NCI-H1436 (cell line): Measurements from ENCODE around the gene RAD51B.
A peak's percentile ranks its signal among the peaks of the same experiment; 100 is the strongest.

Source experiments
- DNase-seq: peaks from one replicate; lab custom pipeline; 2025; lab: John Stamatoyannopoulos, UW

RAD51B gene

DNA sequence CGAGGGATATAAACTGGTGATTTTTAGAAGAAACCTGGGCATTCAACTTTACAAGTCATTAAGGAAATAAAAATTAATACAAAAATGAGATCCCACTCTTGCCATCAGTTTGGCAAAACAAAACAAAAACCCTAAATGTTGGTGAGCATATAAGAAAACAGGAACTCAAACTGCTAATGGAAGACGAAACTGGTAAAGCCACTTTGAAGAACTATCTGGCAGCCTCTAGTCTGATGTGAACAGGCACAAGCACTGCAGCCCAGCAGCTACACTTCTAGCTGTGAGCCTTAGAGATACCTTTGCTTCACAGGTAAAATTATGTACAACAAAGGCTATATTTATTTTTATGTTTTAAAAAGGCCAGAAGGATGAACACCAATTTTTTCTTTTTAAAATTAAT is 513.7 kb downstream of the RAD51B start:
- DNase-seq: no peak

DNA sequence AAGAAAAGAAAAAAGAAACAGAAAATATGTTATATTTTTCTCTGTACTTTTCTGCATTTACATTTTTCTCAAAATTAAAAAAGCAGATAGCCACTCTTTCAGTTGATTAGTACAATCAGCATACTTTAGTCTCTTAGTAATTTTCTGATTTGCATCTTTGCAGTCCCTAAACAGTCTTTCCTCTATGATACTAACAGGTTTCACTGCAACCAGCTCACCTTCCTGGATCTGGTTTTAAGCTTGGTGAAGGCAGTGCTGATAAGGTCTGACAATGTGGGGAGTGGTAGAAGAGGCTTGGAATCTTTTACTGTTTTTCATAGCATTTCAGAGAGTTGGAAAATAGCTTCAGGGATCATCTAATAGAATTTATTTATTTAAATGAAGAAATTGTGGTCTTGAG is 515.7 kb downstream of the RAD51B start:
- no peak for DNase-seq

DNA sequence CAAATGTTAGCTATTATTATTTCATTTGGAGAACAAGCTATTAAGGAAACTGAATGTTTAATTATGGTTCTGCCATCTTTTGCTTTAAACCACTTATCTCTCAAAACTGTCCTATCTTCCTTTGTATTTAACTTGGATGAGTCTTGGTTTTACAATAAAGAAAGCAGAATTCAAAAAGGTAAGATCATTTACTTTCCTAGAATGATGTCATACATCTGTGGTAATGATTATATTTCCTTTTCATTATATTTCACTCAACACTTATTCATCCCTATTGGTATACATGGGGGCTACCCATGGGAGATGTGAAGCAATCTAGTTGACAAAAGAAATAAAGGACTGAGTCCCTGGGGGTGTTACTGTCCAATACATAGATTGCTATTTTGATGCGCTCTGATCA is 516.6 kb downstream of the RAD51B start:
- DNase-seq: no peak

DNA sequence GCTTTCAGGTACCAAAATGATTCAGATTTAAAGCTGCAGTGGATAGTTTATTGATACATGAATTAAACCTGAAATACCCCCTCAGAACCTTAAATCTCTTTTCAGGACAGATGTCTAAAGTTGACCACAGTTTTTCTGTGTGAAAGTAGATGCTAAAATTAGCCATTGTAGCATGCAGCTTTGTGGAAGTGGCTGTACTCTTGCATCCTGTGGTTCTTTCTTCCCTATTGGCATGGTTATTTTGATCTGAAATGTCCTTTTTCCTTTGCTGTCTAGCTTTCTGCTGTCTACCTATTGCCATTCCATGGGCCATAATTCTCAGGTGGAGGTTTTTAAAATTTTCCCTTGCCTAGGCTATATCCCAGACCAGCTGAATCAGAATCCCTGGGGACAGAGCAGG is 517.7 kb downstream of the RAD51B start:
- no peak for DNase-seq

DNA sequence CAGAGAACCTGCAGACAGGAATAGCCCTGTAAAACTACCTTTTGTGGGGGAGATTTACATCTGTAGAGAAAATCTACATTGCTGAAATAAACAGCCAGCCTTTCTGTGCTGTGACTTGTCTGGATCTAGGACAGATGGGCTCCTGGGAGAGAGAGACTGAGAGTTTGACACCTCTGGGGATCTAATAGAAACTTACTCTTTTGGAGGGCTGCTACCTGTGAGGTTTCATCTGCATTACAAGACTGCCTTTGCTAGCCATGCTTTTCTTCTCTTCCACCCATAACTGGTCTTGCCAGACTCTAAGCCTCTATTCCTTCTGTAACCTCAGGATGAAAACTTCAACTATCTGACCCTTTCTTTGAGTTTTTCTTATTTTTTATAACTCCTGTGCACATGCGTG is 520.7 kb downstream of the RAD51B start:
- DNase-seq: no peak

DNA sequence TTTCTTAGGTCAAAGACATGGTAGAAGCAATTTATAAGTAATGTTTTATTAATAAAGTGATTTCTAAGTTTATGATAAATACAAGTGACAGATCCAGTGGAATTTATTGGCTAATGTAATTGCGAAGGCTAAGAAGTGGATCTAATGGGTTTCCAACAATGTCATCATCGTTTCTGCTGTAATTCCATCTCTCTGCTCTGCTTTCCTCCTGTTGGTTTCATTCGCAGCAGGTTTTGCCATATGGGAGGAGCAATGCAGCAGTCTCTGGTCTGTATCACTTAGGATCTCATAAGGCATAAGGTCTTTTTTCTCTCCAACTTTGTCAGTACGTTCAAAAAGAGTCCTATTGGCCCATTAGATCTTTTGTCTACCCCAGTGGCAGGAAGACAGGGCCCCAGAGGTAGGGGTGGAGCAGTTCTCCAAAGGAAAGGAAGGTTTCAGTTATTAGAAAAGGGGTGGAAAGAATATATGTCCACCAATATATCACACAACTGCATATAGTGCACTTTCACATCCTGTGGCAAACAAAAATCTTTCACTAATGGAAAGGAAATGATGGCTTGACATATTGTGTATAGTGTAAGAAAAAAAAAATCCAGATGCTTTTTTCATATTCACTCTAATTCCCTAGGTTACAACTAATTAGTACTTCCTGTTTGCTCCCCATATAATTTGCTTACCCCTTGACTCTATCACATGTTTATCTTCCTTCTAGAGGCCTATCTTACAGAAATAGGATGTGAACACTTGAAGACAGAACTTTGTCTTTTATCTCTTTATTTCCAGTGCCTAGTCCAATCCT is 522.0 kb downstream of the RAD51B start:
- no peak for DNase-seq

DNA sequence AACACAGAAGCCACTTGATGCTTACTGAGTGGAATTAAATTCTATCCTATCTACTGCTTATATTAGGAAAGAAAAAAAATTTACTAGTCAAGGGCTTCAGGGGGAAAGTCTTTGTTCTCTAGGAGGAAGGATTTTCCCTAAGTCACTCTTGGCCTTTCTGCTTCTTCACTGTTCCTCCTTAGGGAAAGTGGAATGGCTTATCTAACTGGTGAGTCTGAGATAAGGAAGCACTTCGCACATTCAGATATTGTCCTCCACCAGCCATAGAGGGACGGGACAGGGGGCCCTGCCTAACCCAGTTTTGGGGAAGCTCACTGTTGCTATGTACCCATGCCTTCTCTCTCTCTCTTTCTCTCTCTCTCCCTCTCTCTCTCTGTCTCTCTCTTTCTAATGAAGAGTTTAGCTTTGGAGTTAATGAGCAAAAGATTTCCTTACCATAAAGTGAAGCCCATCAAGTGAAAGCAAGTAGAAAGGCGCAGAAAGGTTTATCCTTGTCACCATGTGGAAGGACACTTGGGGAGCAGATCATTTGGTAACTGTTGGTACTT is 522.7 kb downstream of the RAD51B start:
- no peak for DNase-seq

DNA sequence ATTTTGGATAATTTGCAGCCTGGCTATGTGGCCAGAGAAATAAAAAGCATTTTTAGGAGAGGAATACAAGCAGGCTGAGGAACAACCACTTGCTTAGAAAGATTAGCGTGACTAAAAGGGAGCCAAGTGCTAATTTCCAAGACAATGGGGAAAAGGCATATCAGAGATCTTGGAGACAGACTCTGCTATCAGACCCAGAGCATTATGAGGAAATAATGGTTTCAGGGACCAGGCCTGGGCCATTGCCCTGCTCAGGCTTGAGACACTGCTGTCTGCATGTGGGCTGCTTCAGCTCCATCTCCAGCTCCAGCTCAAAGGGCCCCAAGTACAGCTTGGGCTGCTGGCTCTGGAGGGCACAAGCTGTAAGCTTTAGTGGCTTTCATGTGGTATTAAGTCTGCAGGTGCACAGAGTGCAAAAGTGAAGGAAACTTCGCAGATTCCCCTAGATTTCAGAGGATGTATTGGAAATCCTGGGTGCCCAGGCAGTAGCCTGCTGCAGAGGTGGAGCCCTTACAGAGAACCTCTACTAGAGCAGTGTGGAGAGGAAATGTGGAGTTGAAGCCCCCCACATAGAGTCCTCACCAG is 524.0 kb downstream of the RAD51B start:
- no peak for DNase-seq

DNA sequence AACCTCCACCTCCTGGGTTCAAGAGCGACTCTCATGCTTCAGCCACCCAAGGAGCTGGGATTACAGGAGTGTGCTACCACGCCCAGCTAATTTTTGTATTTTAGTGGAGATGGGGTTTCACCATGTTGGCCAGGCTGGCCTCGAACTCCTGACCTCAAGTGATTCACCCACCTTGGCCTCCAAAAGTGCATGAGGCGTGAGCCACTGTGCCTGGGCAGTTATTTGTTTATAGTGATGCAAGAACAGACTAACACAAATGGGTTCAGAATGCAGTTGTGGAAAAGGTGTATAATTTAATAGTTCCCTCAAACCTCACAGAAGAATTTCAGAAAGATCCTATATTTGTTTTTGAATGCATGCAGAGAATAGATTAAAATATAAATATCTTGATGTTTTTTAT is 526.2 kb downstream of the RAD51B start:
- DNase-seq: no peak

DNA sequence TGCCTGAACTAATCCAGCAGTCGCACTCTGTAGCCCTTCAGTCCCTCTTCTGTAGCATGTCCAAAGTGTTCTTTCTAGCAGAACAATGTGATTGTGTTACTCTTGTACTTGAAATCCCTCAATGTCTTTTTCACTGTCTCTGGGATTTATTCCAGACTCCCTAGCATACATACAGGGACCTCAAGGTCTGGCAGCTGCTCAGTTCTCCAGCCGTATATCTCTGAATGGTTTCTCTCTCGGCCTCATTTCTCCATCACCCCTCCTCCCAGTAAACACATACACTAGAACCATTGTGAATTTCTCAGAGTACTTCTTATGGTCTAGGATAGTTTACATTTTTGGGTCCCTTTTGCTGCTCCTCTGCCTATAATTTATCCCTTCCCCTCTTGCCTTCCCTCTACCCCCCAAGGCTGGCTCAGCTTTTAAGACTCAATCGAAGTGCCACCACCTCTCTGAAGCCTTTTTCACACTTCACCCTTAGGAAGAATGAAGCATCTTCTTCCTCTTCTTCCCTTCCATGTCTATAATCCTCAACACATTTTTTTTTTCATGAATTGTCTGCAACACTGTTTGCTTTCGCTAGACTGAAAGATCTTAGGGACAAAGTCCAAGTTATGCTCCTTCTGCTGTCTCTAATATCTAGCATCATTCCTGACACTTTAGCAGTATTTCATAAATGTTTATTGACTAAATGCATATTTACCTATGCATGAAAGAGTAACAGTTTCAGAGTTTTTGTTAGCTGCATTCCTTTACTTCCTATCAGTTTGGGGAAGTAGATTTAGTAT is 527.2 kb downstream of the RAD51B start:
- DNase-seq: no peak

DNA sequence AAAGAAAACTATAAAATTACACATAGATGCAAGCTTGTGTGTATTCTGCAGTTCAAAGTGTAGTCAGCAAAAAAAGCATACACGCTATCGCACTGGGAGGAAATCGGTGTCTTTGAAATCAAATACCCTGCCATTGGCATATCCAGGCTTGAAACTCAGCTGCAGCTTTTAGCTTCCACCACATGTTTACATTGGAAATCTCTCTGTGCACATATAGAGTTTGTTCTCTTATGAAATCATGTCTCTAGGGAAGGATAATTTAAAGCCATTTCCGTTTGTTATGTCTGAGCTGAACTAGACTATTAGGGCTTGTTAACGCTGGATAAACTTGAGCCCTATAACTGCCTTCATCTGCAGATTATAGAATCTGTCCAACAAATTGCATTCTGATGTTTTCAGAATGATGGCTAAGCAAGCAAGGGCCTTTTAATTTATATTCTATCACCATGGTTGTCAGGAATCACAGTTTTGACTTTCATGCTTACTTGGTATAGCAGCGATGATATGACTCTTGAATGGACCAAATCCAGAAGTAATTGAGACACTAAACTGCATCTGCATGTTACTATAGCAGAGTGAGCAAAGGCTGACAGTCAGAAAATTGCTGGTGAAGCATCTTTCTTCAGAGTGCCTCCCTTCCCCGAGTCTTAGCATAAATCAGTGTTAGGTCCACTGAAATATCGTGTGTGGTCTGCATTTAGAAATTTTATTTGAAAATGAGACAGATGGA is 530.5 kb downstream of the RAD51B start:
- peak; percentile 71 for DNase-seq

DNA sequence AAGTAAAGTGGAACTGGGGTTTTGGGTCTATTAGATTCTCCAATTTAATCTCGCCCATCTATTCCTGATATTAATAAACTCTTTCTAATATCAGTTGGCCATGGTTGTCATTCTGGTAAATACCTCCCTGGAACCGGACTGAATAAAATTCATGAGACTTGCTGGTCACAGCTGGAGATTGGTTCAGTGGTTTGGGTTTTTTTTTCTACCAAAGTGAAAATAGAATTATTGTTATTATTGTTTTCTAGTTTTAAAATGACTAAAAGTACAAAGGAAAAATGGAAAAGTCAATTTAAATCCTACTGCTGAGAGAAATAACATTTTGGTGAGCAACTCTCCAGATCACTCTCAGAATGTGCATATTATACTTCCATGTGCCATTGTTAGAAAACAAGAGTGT is 535.8 kb downstream of the RAD51B start:
- DNase-seq: no peak

DNA sequence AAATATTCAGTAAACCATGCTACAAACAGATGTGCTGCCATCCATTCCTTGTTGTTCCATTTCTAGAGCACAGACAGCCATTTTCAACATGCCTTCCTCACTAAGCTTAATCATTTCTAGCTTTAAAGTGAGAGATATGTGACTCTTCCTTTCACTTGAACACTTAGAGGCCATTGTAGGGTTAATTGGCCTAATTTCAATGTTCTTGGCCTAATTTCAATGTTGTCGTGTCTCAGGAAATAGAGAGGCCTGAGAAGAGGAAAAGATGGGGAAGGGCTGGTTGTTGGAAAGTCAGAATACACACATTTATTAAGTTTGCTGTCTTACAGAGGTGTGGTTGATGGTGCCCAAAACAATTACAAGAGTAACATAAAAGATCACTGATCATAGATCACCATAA is 538.2 kb downstream of the RAD51B start:
- no peak for DNase-seq

DNA sequence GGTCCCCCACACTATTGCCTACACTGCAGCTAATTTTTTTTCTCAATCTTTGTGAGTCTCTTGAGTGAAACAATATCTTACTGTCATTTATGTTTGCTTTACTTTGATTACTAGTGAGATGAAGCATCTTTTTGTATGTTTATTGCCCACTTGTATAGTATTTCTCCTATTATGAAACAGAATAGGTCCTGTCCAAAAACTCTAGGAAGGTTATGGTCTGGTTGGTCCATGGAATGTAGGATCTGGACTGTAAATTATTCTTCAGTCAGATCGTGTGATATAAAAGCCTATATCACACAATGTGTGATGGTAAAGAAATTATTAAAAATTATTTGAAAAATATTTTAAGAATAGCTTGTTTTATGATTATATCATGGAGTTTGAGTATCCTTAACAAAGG is 538.9 kb downstream of the RAD51B start:
- DNase-seq: no peak

DNA sequence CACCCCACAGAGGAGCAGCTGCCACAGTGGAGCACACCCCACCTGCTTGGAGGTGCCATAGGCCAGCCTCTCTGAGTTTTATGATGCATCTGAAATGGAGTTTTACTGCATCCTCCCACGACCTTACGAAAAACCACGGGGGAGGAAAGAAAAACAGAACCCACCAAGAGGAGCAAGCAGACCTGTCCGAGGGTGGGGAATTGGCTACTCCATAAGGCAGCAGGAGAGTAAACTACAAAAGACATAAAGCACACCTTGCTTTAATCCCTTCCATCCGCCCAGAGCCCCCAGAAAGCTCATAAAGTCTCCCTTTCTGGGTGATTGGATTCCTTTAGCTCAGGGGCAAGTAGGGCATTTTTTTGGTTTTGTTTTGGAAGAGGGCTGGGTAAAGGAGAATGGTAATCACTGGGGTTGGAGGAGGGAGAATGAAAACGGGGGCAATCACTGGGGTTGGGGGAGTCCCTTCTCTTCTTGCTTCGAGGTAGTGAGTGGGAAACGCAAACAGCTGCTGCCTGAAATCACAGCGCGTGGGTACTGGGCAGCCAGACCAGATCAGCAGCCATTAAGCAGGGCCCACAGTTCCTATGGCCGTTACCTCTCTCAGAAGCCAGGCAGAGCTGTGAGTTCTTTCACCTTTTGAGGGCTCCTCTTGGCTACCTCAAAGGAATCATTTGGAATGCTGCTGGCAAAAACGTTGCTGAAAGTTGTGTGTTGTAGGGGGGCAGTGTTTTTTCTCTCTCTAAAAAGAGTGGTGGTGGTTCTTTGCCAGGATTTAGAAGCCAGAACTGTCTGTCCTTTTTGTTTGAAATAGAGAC is 539.6 kb downstream of the RAD51B start:
- no peak for DNase-seq

DNA sequence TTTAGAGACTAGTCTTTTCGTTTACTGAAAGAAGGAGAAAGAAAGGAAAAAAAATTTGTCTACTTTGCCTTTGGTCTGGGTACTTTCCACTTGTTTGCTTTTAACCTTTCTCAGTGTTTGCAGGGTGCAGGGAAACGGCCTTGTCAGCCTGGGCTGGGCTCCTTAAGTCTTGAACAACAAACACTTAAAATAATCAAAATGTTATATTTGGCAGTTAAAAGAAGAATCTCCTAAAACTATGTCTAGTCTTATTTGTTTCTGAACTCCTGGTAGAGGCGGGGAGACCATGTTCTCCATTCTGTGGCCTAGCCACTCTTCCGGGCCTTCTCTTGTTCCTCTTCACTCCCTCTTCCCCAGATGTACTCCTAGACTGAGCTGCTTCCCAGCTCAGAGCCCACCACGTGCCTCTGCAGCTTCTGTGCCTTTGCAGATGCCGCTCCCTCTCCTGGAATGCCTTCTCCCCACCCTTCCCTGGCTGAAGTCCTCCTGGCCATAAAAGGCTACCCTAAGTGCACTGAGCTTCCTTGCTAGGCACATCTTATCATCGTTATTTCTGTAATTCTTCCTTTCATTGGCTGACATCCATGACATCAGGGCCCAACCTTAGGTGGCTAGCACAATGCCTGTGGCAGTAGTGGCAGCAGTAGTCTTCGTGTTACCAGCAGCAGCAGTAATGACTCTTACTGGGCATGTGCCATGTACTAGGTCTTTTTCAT is 540.4 kb downstream of the RAD51B start:
- no peak for DNase-seq

DNA sequence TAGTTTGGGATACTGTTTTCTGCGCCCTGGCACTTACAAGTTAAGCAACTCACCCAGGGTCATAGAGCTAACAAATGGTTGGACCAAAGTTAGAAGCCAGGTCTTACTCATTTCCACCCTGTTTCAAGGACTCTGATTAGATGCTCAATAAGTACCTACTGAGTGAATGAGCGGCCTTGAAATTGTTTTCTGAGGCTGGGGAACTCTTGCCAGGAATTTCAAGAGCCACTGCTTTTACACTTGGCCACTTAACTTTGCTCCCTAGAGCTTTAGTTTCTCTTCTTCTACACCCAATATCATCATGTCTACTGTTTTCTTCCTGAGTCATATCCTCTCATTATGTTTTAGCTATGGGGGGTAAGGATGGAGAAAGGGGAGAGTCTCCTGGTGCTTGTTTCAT is 541.7 kb downstream of the RAD51B start:
- DNase-seq: no peak

DNA sequence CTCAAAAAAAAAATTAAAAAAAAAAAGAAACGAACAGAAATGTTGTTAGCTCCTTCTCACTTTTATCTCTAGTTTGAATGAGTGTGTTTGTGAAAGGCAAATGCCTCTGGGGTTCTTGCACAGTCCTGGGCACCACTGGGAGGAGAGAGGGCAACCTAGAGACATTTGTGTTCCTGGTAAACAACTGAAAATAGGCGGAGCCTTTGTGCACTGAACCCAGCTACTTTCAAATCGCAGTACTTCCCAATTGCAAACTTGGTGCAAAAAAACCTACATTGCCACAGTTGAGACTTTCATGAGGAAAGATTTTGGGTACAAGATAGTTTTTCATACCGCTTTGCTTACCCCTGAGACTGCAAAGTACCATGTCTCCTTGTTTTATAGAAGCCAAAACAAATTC is 543.3 kb downstream of the RAD51B start:
- DNase-seq: no peak

DNA sequence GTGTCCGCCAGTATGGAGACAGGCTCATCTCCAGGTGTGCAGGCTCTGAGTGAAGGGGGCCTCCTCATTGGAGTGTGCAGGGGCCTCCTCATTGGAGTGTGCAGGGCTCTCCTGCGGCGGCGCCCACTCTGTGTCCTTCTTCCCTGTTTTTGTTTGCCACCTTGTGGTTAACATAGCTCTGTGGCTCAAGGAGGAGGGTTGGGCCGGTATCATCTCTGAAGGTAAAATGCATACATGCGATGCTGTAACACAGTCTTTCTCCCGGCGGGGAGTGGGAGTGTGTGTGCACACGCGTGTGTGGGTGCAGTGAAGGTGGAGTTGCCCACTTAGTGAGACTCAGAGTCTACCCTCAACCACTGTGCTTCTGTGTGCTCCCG is 543.9 kb downstream of the RAD51B start:
- no peak for DNase-seq

DNA sequence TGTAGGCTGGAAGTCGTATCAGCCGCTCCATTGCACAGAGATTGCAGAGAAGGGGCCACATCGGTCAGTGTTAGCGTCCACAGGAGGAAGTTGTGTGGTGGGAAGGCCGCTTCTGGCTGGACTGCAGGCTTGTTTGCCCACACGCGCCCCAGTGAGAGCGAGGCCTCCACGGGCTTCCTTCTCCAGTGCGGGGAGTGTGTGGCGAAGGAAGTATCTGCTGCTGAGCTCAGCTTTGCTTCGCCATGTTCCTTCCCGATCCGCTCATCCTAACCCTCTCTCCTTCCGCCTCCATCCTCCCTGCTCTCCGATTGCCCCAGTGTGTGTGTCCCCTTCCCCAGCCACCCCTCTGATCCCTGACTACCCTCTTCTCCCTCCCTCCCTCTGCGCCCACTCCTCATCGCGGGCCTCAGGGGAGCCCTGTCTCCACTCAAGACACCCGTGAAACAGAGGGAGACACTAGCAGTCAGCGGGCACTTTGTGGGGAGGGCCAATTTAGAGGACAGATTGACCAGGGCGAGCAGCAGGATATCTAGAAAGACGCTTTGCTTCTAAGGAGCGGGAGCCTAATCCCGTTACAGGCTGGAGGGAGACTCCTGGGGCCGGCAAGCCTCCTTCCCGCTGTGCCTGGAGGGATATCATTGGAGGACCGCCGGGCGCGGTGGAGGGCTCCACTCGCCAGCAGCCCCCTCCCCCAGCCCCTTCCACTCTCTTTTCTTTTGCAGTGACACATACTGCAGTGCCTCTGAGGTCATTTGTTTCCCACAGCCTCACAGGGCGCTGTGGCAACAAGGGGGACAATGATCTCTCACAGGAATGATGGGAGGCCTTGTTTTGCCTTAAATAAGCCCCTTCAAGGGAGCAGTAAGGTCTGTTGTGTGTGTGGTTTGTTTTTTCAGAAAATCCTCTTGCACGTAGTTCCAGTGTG is 544.5 kb downstream of the RAD51B start:
- DNase-seq: no peak
